K562 (cell line): ENCODE measurements around the gene SUPT3H. TPM values are rescaled to one million over a fixed set of nuclear protein-coding genes. Genes with fewer than 3 reads are reported as not detected.

Source experiments
- ATF2 ChIP-seq: sonication (generic); formaldehyde crosslinking; IDR thresholded peaks from 2 replicates; pipeline ENCODE4 v1.8.1; 2022; ENCODE audit warnings: missing genetic modification reagents
- C11orf30 ChIP-seq: fragments of 450-650 bp; IDR thresholded peaks from 2 replicates; pipeline ENCODE4 v1.6.1; 2016; ENCODE audit warnings: low read depth, mild to moderate bottlenecking
- FIP1L1 ChIP-seq: fragments of 200-400 bp; formaldehyde crosslinking; IDR thresholded peaks from 2 replicates; pipeline ENCODE4 v1.6.1; 2018; ENCODE audit warnings: mild to moderate bottlenecking, low read depth, low read length; ENCODE audit not compliant: poor library complexity, severe bottlenecking
- KLF6 ChIP-seq: fragments of 250-450 bp; sonication (Bioruptor Pico); IDR thresholded peaks from 2 replicates; pipeline ENCODE4 v1.4.0; 2020; ENCODE audit warnings: mild to moderate bottlenecking, moderate library complexity, borderline replicate concordance
- NEUROD1 ChIP-seq: fragments of 150-350 bp; IDR thresholded peaks from 2 replicates; pipeline ENCODE4 v1.6.1; 2014; ENCODE audit warnings: borderline replicate concordance, low read length, low read depth; ENCODE audit not compliant: partially characterized antibody
- PBX2 ChIP-seq, 2 experiments: IDR thresholded peaks in 1 of 2; conservative IDR thresholded peaks in 1 of 2; 2 replicates each; pipeline ENCODE4 v1.6.1; 2016; ENCODE audit warnings: low read depth in 2 of 2, mild to moderate bottlenecking in 1 of 2, missing compliant biosample characterization in 1 of 2, missing genetic modification characterization in 1 of 2, moderate library complexity in 1 of 2
- POLR2A ChIP-seq: fragments of 450-650 bp; conservative IDR thresholded peaks from 2 replicates; pipeline ENCODE4 v1.6.1; 2016
- PURB ChIP-seq: sonication (generic); formaldehyde crosslinking; IDR thresholded peaks from 2 replicates; pipeline ENCODE4 v1.9.0; 2021; ENCODE audit warnings: low read depth, mild to moderate bottlenecking, missing genetic modification reagents
- RUNX1 ChIP-seq: sonication (generic); IDR thresholded peaks from 2 replicates; pipeline ENCODE4 v1.6.1; 2016; ENCODE audit warnings: antibody characterized with exemption, low read depth
- SLC30A9 ChIP-seq: fragments of 250-450 bp; sonication (Bioruptor Pico); IDR thresholded peaks from 2 replicates; pipeline ENCODE4 v1.8.0; 2022; ENCODE audit warnings: mild to moderate bottlenecking, moderate library complexity
- SNAPC5 ChIP-seq: fragments of 250-450 bp; sonication (Bioruptor Pico); IDR thresholded peaks from 2 replicates; pipeline ENCODE4 v1.8.0; 2021; ENCODE audit warnings: moderate library complexity, mild to moderate bottlenecking, inconsistent platforms
- TCF3 ChIP-seq: sonication (generic); formaldehyde crosslinking; IDR thresholded peaks from 2 replicates; pipeline ENCODE4 v1.4.0; 2020; ENCODE audit warnings: mild to moderate bottlenecking, missing genetic modification reagents
- THRAP3 ChIP-seq: fragments of 450-650 bp; IDR thresholded peaks from 2 replicates; pipeline ENCODE4 v1.6.1; 2016; ENCODE audit warnings: mild to moderate bottlenecking, inconsistent platforms, borderline replicate concordance
- USF2 ChIP-seq: sonication (generic); formaldehyde crosslinking; IDR thresholded peaks from 2 replicates; pipeline ENCODE4 v1.5.0; 2020; ENCODE audit warnings: missing genetic modification reagents
- ZBTB11 ChIP-seq, 3 experiments: fragments of 200-800 bp in 1 of 3; fragments of 250-450 bp in 1 of 3; fragments of 450-650 bp in 1 of 3; sonication (Bioruptor Pico) in 1 of 3; sonication (Bioruptor generic) in 1 of 3; formaldehyde crosslinking in 1 of 3; IDR thresholded peaks; 2 replicates each; pipeline versions ENCODE4 v1.6.1 to v1.8.0; 2016 to 2022; ENCODE audit warnings: mild to moderate bottlenecking in 2 of 3, missing genetic modification characterization in 2 of 3, missing compliant biosample characterization in 1 of 3, moderate library complexity in 1 of 3
- ZNF121 ChIP-seq: sonication (generic); formaldehyde crosslinking; conservative IDR thresholded peaks from 2 replicates; pipeline ENCODE4 v1.8.0; 2022; ENCODE audit warnings: missing genetic modification reagents
- ZNF408 ChIP-seq: fragments of 250-450 bp; sonication (Bioruptor Pico); IDR thresholded peaks from 2 replicates; pipeline ENCODE4 v1.4.0; 2020; ENCODE audit warnings: low read depth, mild to moderate bottlenecking, moderate library complexity
- polyA plus RNA-seq, 8 experiments: library from polyadenylated mRNA; depleted of rRNA in 4 of 8; stranded (reverse) in 5 of 8; unstranded in 3 of 8; fragments of >200 nt; fragmentation: Nextera tagmentation in 2 of 8; fragmentation: Illumina TruSeq in 1 of 8; extraction: Ambion mirVana in 2 of 8; extraction: Trizol in 1 of 8; gene quantifications; 2 replicates each; pipeline versions ENCODE4 v1.2.1 to v1.2.3, GENCODE V29; 2011 to 2014; ENCODE audit warnings: inconsistent platforms in 1 of 8, missing spikeins in 1 of 8
- total RNA-seq, 7 experiments: library from RNA; depleted of rRNA in 6 of 7; stranded (reverse); fragments of >200 nt in 6 of 7; fragmentation: Illumina TruSeq in 2 of 7; extraction: Trizol in 2 of 7; gene quantifications; 2 replicates each; pipeline versions ENCODE4 v1.2.1 to v1.2.3, GENCODE V29; 2011 to 2021; ENCODE audit warnings: low replicate concordance in 1 of 7

SUPT3H gene
- total and polyA plus RNA-seq, 9 of the 15 experiments (the other 6 are each of a cell fraction or from before 2014, with no cell fraction given): 7.2 to 16.3 (median 11.9) TPM

- no peak for TF ChIP-seq ATF2
- 0 out of 2 replicates have a peak, but pooled peaks have one; percentile 22 for TF ChIP-seq C11orf30
- no peak for TF ChIP-seq USF2 (CRISPR knock-in tag)
- no peak for TF ChIP-seq THRAP3
- peak; percentile 87 for TF ChIP-seq KLF6
- TF ChIP-seq SNAPC5 (CRISPR knock-in tag): no peak
- TF ChIP-seq ZNF408 (CRISPR knock-in tag): no peak
- no peak for TF ChIP-seq NEUROD1
- no peak for TF ChIP-seq SLC30A9 (CRISPR knock-in tag)
- peak; percentile 67 for TF ChIP-seq FIP1L1
- TF ChIP-seq TCF3 (CRISPR knock-in tag): no peak
- no peak for TF ChIP-seq PURB
- TF ChIP-seq RUNX1: no peak; the same call in 1 of the 2 replicates
- TF ChIP-seq ZNF121 (CRISPR knock-in tag): no peak; the same call in 1 of the 2 replicates
- TF ChIP-seq PBX2 (CRISPR knock-in tag; IDR thresholded peaks at IDR 0.05; ENCODE audit: low read depth): no peak
- TF ChIP-seq PBX2 (tag; conservative IDR thresholded peaks at IDR 0.05; ENCODE audit: low read depth): no peak
- TF ChIP-seq ZBTB11 (CRISPR knock-in tag; IDR thresholded peaks at IDR 0.05): peak in 2 of 3 experiments; percentile 20 to 94; a peak in 3 of 6 replicates
- TF ChIP-seq POLR2A: peak; percentile 97
Observed at GRCh38 chr6:45377554-45378333, at the start of gene SUPT3H (continued).
